K562 (cell line): ENCODE results near the gene XRCC3. TPM values are rescaled to one million over a fixed set of nuclear protein-coding genes. Genes with fewer than 3 reads are reported as not detected.
A peak's percentile ranks its signal among the peaks of the same experiment; 100 is the strongest.

Experiments used
- ATAC-seq: fragments of 200-7000 bp; cut with Tn5 transposase; 3 replicates; pipeline ENCODE4 v1.9.1; 2020; ENCODE audit warnings: moderate library complexity
- BruUV-seq: library from RNA; stranded (reverse); fragments of 400-500 nt; replicated peaks from 2 replicates; lab custom pipeline; 2021; lab: Mats Ljungman, UMichigan
- CTCF ChIA-PET: fragments of 300-600 bp; formaldehyde crosslinking; extraction: SDS; loops from one replicate; lab custom pipeline; 2021; ENCODE audit warnings: low intra/inter-chr PET ratio; lab: Yijun Ruan, JAX
- POLR2A ChIA-PET: fragments of 300-600, 350-650 bp; sonication (Branson Sonifier 250); formaldehyde crosslinking; extraction: SDS; loops from one replicate; lab custom pipeline; 2021; ENCODE audit warnings: antibody characterized with exemption, inconsistent platforms; lab: Yijun Ruan, JAX
- DNase-seq, 4 experiments: peaks; one replicate each; pipeline versions ENCODE4 v3.0.0 to v3.0.0-alpha.2; 2011 to 2018; ENCODE audit warnings: low spot score in 3 of 4, mixed read lengths in 3 of 4; ENCODE audit errors: extremely low read depth in 1 of 4
- FAIRE-seq: peaks from 2 replicates; lab custom pipeline; 2011; peaks lifted over from hg19 to GRCh38; lab: Jason Lieb, UNC
- H2AFZ ChIP-seq: 2 replicates; pipeline ENCODE4 v1.6.0; 2011; ENCODE audit warnings: low read depth, low read length, control low read depth, inconsistent platforms
- H3K27ac ChIP-seq: fragments of 200-600 bp; 3 replicates; pipeline ENCODE4 v1.8.0; 2011; ENCODE audit warnings: low read depth, mild to moderate bottlenecking, control low read depth, inconsistent platforms, low read length, moderate library complexity, mixed read lengths; ENCODE audit errors: extremely low read depth
- H3K27me3 ChIP-seq, 2 experiments: fragments of 300-600 bp in 1 of 2; 2 replicates in 1 of 2; 3 replicates in 1 of 2; pipeline versions ENCODE4 v1.6.0 to v1.8.0; 2011; ENCODE audit warnings: inconsistent platforms in 2 of 2, low read length in 2 of 2, mild to moderate bottlenecking in 1 of 2, mixed read lengths in 1 of 2, moderate library complexity in 1 of 2; ENCODE audit not compliant: control insufficient read depth in 2 of 2, insufficient read depth in 2 of 2
- H3K36me3 ChIP-seq: fragments of 300-600 bp; 3 replicates; pipeline ENCODE4 v1.8.0; 2011; ENCODE audit warnings: mild to moderate bottlenecking, low read length, inconsistent platforms; ENCODE audit not compliant: control insufficient read depth, insufficient read depth
- H3K4me1 ChIP-seq, 2 experiments: fragments of 200-600 bp in 1 of 2; replicated peaks in 1 of 2; 2 replicates in 1 of 2; 3 replicates in 1 of 2; pipeline versions ENCODE4 v1.5.1 to v1.8.0; 2011; ENCODE audit warnings: inconsistent platforms in 2 of 2, low read length in 2 of 2, mild to moderate bottlenecking in 1 of 2, mixed read lengths in 1 of 2, moderate library complexity in 1 of 2; ENCODE audit not compliant: control insufficient read depth in 2 of 2, insufficient read depth in 2 of 2
- H3K4me2 ChIP-seq: 2 replicates; pipeline ENCODE4 v1.6.1; 2011; ENCODE audit warnings: low read length, control low read depth, inconsistent platforms, mixed read lengths; ENCODE audit not compliant: insufficient read depth
- H3K4me3 ChIP-seq: fragments of 200-600 bp; sonication (generic), shearing (Covaris generic); 2 replicates; pipeline ENCODE4 v1.5.1; 2016; ENCODE audit warnings: control low read depth, inconsistent platforms
- H3K79me2 ChIP-seq: fragments of 200-600 bp; 3 replicates; pipeline ENCODE4 v1.8.0; 2011; ENCODE audit warnings: low read length, inconsistent platforms; ENCODE audit not compliant: control insufficient read depth, insufficient read depth
- H3K9ac ChIP-seq, 2 experiments: 2 replicates each; pipeline versions ENCODE4 v1.6.0 to v1.6.1; 2011; ENCODE audit warnings: low read depth in 2 of 2, low read length in 2 of 2, control low read depth in 1 of 2, inconsistent platforms in 1 of 2, mild to moderate bottlenecking in 1 of 2, mixed read lengths in 1 of 2; ENCODE audit not compliant: insufficient read depth in 1 of 2
- H3K9me1 ChIP-seq: one replicate; pipeline ENCODE4 v1.6.0; 2011; ENCODE audit warnings: inconsistent platforms, mild to moderate bottlenecking, low read length, moderate library complexity; ENCODE audit not compliant: control insufficient read depth, insufficient read depth
- H3K9me3 ChIP-seq: replicated peaks from 2 replicates; pipeline ENCODE4 v1.5.1; 2011; ENCODE audit warnings: low read depth, low read length, inconsistent platforms; ENCODE audit not compliant: control insufficient read depth, insufficient read depth
- H4K20me1 ChIP-seq: replicated peaks from 2 replicates; pipeline ENCODE4 v1.6.1; 2011; ENCODE audit warnings: low read length, inconsistent platforms, mixed read lengths; ENCODE audit not compliant: control insufficient read depth, insufficient read depth
- CXXC5 ChIP-seq: fragments of 250-450 bp; sonication (Bioruptor Pico); IDR thresholded peaks from 2 replicates; pipeline ENCODE4 v1.8.0; 2022; ENCODE audit warnings: inconsistent platforms, mild to moderate bottlenecking, moderate library complexity
- GATA2 ChIP-seq: sonication (generic); formaldehyde crosslinking; IDR thresholded peaks from 2 replicates; pipeline ENCODE4 v1.4.0; 2020; ENCODE audit warnings: mild to moderate bottlenecking, missing genetic modification reagents
- MEIS2 ChIP-seq: fragments of 450-650 bp; IDR thresholded peaks from 2 replicates; pipeline ENCODE4 v1.6.1; 2014; ENCODE audit warnings: mild to moderate bottlenecking; ENCODE audit not compliant: partially characterized antibody
- THRAP3 ChIP-seq: fragments of 450-650 bp; IDR thresholded peaks from 2 replicates; pipeline ENCODE4 v1.6.1; 2016; ENCODE audit warnings: mild to moderate bottlenecking, inconsistent platforms, borderline replicate concordance
- ZNF24 ChIP-seq: fragments of 450-650 bp; IDR thresholded peaks from 2 replicates; pipeline ENCODE4 v1.6.1; 2016
- ZNF583 ChIP-seq: fragments of 250-450 bp; sonication (Bioruptor Pico); IDR thresholded peaks from 2 replicates; pipeline ENCODE4 v1.4.0; 2020
- WGBS: fragments of 100-300 bp; shearing (Covaris generic); methylation state at CpG from one replicate; pipeline ENCODE4 v1.1.6; 2016; ENCODE audit warnings: low coverage, mixed read lengths; ENCODE audit not compliant: insufficient coverage; ENCODE audit errors: missing lambda C conversion rate; 5-methylcytosine and 5-hydroxymethylcytosine counted together
- in situ Hi-C: fragments of 300-500 bp; cut with MboI; formaldehyde crosslinking; loops from 4 replicates; pipeline ENCODE4 v1.15.0; 2018; ENCODE audit warnings: inconsistent platforms, mixed read lengths
- intact Hi-C: fragments of 100-400 bp; cut with micrococcal nuclease; formaldehyde crosslinking; loops from 2 replicates; pipeline ENCODE4 v1.14.2; 2022
- polyA plus RNA-seq, 8 experiments: library from polyadenylated mRNA; depleted of rRNA in 4 of 8; stranded (reverse) in 5 of 8; unstranded in 3 of 8; fragments of >200 nt; fragmentation: Nextera tagmentation in 2 of 8; fragmentation: Illumina TruSeq in 1 of 8; extraction: Ambion mirVana in 2 of 8; extraction: Trizol in 1 of 8; gene quantifications; 2 replicates each; pipeline versions ENCODE4 v1.2.1 to v1.2.3, GENCODE V29; 2011 to 2014; ENCODE audit warnings: inconsistent platforms in 1 of 8, missing spikeins in 1 of 8
- total RNA-seq, 7 experiments: library from RNA; depleted of rRNA in 6 of 7; stranded (reverse); fragments of >200 nt in 6 of 7; fragmentation: Illumina TruSeq in 2 of 7; extraction: Trizol in 2 of 7; gene quantifications; 2 replicates each; pipeline versions ENCODE4 v1.2.1 to v1.2.3, GENCODE V29; 2011 to 2021; ENCODE audit warnings: low replicate concordance in 1 of 7
- TF ChIP-seq, protein P1 (sequence below): fragments of 450-650 bp; IDR thresholded peaks from 2 replicates; pipeline ENCODE4 v1.6.1; 2018; ENCODE audit not compliant: partially characterized antibody

The XRCC3 gene
- total and polyA plus RNA-seq, 9 of the 15 experiments (the other 6 are each of a cell fraction or from before 2014, with no cell fraction given): 0.34 to 59.3 (median 30.3) TPM

DNA sequence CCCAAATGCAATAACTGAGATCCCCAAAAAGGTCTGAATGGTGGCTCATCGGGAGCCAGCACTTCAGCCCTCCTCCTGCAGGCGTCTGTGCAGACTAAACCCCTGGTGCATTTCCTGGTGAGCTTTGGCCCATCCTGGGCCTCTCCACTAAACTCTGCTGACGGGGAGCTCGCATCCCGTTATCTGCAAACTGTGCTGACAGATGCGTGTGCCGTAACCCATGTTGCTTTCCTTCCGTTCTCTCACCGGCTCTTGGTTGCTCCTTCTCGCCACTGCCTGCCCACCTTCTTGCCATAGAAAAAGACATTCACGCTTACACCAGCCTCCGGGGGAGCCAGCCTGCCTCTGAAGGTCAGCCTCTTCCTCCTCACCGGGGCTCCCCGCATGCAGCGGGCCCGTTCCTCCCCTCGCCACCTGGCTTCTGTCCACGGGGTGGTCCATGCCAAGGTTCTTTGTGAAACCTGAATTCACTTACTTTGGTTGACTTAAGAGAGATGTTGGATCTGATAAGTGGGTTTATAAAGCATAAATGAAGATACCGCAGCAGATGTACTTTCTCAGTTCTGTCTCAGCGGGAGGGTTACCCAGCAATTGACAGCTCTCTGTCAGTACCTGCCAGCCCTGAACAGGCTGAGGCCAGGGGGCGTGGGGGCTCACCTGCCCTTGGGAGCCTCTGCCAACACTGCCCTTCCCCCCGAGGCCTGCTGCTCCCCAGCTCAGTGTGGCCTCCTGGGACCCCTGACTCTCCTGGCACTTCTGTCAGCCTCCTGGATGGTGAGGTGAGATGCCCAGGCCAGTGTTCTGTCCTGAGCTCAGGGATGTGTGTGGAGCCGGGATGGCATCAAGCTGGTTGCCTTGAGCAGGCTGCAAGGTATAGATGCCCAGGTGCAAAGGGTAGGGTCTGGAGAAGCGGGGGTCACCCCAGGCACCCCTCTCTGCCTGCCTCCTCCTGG is 14.5 kb upstream of the XRCC3 start:
- H3K9me3 ChIP-seq: no peaks in the 10 kb centered on the region
- in situ Hi-C loops: no loop called here
- intact Hi-C loops: no loop called here
- H3K27ac ChIP-seq: no peak overlapping the region; the same call in 2 of the 3 replicates
- POLR2A ChIA-PET: interaction anchor here (0.5 kb wide), 1 partner anchor 1446 kb away, joined by 3 read pairs; no protein-coding TSS in a partner anchor
- no peaks in the 10 kb centered on the region for H3K9me1 ChIP-seq
- H3K4me3 ChIP-seq: no peak overlapping the region
- no peaks in the 10 kb centered on the region for H4K20me1 ChIP-seq
- peak overlapping the region; percentile 37 for H3K4me2 ChIP-seq
- peaks cover 6% of the 10 kb centered on the region; the same call in 2 of the 3 replicates for H3K79me2 ChIP-seq
- TF ChIP-seq CXXC5 (CRISPR knock-in tag) (peak; percentile 51), GATA2 (CRISPR knock-in tag) (peak; percentile 32; the same call in 1 of the 2 replicates), ZNF24 (no peak), ZNF583 (CRISPR knock-in tag) (no peak), MEIS2 (peak; percentile 74), THRAP3 (no peak)
- TF ChIP-seq, protein P1, sequence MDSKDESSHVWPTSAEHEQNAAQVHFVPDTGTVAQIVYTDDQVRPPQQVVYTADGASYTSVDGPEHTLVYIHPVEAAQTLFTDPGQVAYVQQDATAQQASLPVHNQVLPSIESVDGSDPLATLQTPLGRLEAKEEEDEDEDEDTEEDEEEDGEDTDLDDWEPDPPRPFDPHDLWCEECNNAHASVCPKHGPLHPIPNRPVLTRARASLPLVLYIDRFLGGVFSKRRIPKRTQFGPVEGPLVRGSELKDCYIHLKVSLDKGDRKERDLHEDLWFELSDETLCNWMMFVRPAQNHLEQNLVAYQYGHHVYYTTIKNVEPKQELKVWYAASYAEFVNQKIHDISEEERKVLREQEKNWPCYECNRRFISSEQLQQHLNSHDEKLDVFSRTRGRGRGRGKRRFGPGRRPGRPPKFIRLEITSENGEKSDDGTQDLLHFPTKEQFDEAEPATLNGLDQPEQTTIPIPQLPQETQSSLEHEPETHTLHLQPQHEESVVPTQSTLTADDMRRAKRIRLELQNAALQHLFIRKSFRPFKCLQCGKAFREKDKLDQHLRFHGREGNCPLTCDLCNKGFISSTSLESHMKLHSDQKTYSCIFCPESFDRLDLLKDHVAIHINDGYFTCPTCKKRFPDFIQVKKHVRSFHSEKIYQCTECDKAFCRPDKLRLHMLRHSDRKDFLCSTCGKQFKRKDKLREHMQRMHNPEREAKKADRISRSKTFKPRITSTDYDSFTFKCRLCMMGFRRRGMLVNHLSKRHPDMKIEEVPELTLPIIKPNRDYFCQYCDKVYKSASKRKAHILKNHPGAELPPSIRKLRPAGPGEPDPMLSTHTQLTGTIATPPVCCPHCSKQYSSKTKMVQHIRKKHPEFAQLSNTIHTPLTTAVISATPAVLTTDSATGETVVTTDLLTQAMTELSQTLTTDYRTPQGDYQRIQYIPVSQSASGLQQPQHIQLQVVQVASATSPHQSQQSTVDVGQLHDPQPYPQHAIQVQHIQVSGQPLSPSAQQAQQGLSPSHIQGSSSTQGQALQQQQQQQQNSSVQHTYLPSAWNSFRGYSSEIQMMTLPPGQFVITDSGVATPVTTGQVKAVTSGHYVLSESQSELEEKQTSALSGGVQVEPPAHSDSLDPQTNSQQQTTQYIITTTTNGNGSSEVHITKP: peak; percentile 80
- peak overlapping the region in 1 of 2 experiments; percentile 81; a peak in 3 of 4 replicates for H3K9ac ChIP-seq
- 77% methylated on average over 14 of the region's 24 CpGs for WGBS
- BruUV-seq: TSS peak; percentile 27
- no peak overlapping the region for H2AFZ ChIP-seq
- CTCF ChIA-PET: interaction anchor here (0.7 kb wide), 1 partner anchor 177 kb away, joined by 3 read pairs; no protein-coding TSS in a partner anchor
- H3K36me3 ChIP-seq: peaks cover 68% of the 10 kb centered on the region; the same call in 2 of the 3 replicates
- peak in 2 of 4 experiments; percentile 19 to 29 for DNase-seq
- FAIRE-seq: peak; percentile 23
- no peaks in the 10 kb centered on the region for H3K27me3 ChIP-seq
- peaks cover 10 to 50% of the 10 kb centered on the region in 2 experiments; a peak in 4 of 5 replicates for H3K4me1 ChIP-seq
- ATAC-seq: no peak; the same call in 2 of the 3 replicates
